Ammon's horn (tissue), 1 donor: ENCODE measurements around the gene MYH9.
A peak's percentile ranks its signal among the peaks of the same experiment; 100 is the strongest.

Experiments used
- DNase-seq: peaks from one replicate; pipeline ENCODE4 v3.0.0-alpha.2; 2016; ENCODE audit warnings: low spot score

MYH9 gene

GRCh38 chr22:36247955-36248354 lies 139.8 kb downstream of the MYH9 start:
- DNase-seq = no peak

- no peak for DNase-seq
Observed at GRCh38 chr22:36246718-36247117, 141.0 kb downstream of the MYH9 start.

GRCh38 chr22:36245805-36246356 lies 141.9 kb downstream of the MYH9 start:
- DNase-seq = no peak

GRCh38 chr22:36244522-36245391 lies 143.0 kb downstream of the MYH9 start:
- no peak for DNase-seq

- DNase-seq = no peak
Observed at GRCh38 chr22:36243986-36244385, 143.8 kb downstream of the MYH9 start.

- peak; percentile 95 for DNase-seq
Observed at GRCh38 chr22:36239401-36240171, 148.2 kb downstream of the MYH9 start, which contains the start of gene APOL2. APOL2 (minus strand) TSS chr22:36239527; CDS start chr22:36233162, 6,365 bp downstream.

- DNase-seq = no peak
Observed at GRCh38 chr22:36239150-36239400, 148.7 kb downstream of the MYH9 start.

- DNase-seq = peak; percentile 25
Observed at GRCh38 chr22:36238373-36239149, 149.2 kb downstream of the MYH9 start.

- DNase-seq = peak; percentile 56
Observed at GRCh38 chr22:36237462-36238372, 150.1 kb downstream of the MYH9 start.

GRCh38 chr22:36236388-36237319 lies 151.1 kb downstream of the MYH9 start:
- no peak for DNase-seq

GRCh38 chr22:36235585-36235984 lies 152.2 kb downstream of the MYH9 start:
- DNase-seq = no peak

- no peak for DNase-seq
Observed at GRCh38 chr22:36234919-36235318, 152.8 kb downstream of the MYH9 start.

- no peak for DNase-seq
Observed at GRCh38 chr22:36234213-36234612, 153.6 kb downstream of the MYH9 start.

- no peak for DNase-seq
Observed at GRCh38 chr22:36233796-36234195, 154.0 kb downstream of the MYH9 start.

GRCh38 chr22:36232715-36233401 lies 154.9 kb downstream of the MYH9 start:
- no peak for DNase-seq
